Skeletal muscle tissue (tissue), 4 donors: ENCODE data around the gene TP53I13. TPM values are rescaled to one million over a fixed set of nuclear protein-coding genes. Genes with fewer than 3 reads are reported as not detected.

ENCODE experiments used
- H3K27ac ChIP-seq: one replicate; pipeline ENCODE4 v1.7.0; 2013; ENCODE audit warnings: mild to moderate bottlenecking, low read depth, low read length, inconsistent platforms
- H3K27me3 ChIP-seq, 3 donors: one replicate each; pipeline ENCODE4 v1.7.0; 2013; ENCODE audit warnings: low read length in 3 of 3; ENCODE audit not compliant: control insufficient read depth in 3 of 3, insufficient read depth in 3 of 3
- H3K36me3 ChIP-seq, 3 donors: one replicate each; pipeline ENCODE4 v1.7.0; 2013; ENCODE audit warnings: low read length in 3 of 3; ENCODE audit not compliant: control insufficient read depth in 3 of 3, insufficient read depth in 3 of 3
- H3K4me1 ChIP-seq, 3 donors: one replicate each; pipeline ENCODE4 v1.7.0; 2013; ENCODE audit warnings: low read length in 3 of 3, mild to moderate bottlenecking in 3 of 3; ENCODE audit not compliant: control insufficient read depth in 3 of 3, insufficient read depth in 3 of 3
- H3K4me3 ChIP-seq, 3 donors: one replicate each; pipeline ENCODE4 v1.7.0; 2013; ENCODE audit warnings: low read length in 3 of 3
- H3K9ac ChIP-seq, 3 donors: one replicate each; pipeline ENCODE4 v1.7.0; 2013; ENCODE audit warnings: low read length in 3 of 3, mild to moderate bottlenecking in 3 of 3, moderate library complexity in 2 of 3, low read depth in 1 of 3
- H3K9me3 ChIP-seq, 3 donors: one replicate each; pipeline ENCODE4 v1.7.0; 2013; ENCODE audit warnings: low read length in 3 of 3; ENCODE audit not compliant: control insufficient read depth in 3 of 3
- total RNA-seq: library from RNA; depleted of rRNA; stranded (reverse); fragments of >200 nt; gene quantifications from one replicate; pipeline ENCODE4 v1.2.3, GENCODE V29; 2014
- donor health status: Osteomylitis.

Gene TP53I13
- total RNA-seq, 1 donor from 2014 or later: 26.1 TPM

- H3K27ac ChIP-seq: peak overlapping the region; percentile 77
- H3K36me3 ChIP-seq: peaks cover 0 to 5% (median 0%) of the 10 kb centered on the region in 3 donors
- no peaks in the 10 kb centered on the region for H3K27me3 ChIP-seq
- peaks cover 80 to 89% (median 86%) of the 10 kb centered on the region in 3 donors for H3K4me1 ChIP-seq
- H3K9me3 ChIP-seq: no peaks in the 10 kb centered on the region
- peak overlapping the region; percentile 51 to 88 (median 87) for H3K4me3 ChIP-seq
- peak overlapping the region in 2 of 3 donors; percentile 79 to 88 for H3K9ac ChIP-seq
Measured at GRCh38 chr17:29587591-29587990, 19.1 kb downstream of the TP53I13 start.

- H3K36me3 ChIP-seq: peaks cover 0 to under 1% (median 0%) of the 10 kb centered on the region in 3 donors
- peak overlapping the region; percentile 81 to 88 (median 87) for H3K4me3 ChIP-seq
- H3K9me3 ChIP-seq: no peaks in the 10 kb centered on the region
- H3K9ac ChIP-seq: peak overlapping the region; percentile 79 to 91 (median 88)
- H3K27me3 ChIP-seq: no peaks in the 10 kb centered on the region
- H3K27ac ChIP-seq: peak overlapping the region; percentile 77
- H3K4me1 ChIP-seq: peaks cover 78 to 87% (median 85%) of the 10 kb centered on the region in 3 donors
Measured at GRCh38 chr17:29588017-29588561, 19.6 kb downstream of the TP53I13 start.

- Histone ChIP-seq H3K36me3 (no peaks in the 10 kb centered on the region), H3K4me1 (peaks cover 72 to 83% (median 79%) of the 10 kb centered on the region in 3 donors), H3K27me3 (no peaks in the 10 kb centered on the region), H3K9me3 (no peaks in the 10 kb centered on the region), H3K27ac (peak overlapping the region; percentile 77), H3K9ac (peak overlapping the region; percentile 79 to 91 (median 88)), H3K4me3 (peak overlapping the region; percentile 81 to 88 (median 87))
Measured at GRCh38 chr17:29588562-29589411, 20.3 kb downstream of the TP53I13 start.

GRCh38 chr17:29589524-29590410 is 21.3 kb downstream of the TP53I13 start, which contains the start of gene GIT1:
GIT1 (minus strand) TSS chr17:29589648; CDS start chr17:29589378, 270 bp downstream.
- Histone ChIP-seq H3K36me3 (no peaks in the 10 kb centered on the region), H3K27me3 (no peaks in the 10 kb centered on the region), H3K9me3 (no peaks in the 10 kb centered on the region), H3K27ac (peak within 1 kb of the TSS; percentile 77), H3K9ac (peak within 1 kb of the TSS; percentile 79 to 91 (median 90)), H3K4me1 (peaks cover 71 to 83% (median 76%) of the 10 kb centered on the region in 3 donors), H3K4me3 (peak within 1 kb of the TSS; percentile 81 to 88 (median 88))

GRCh38 chr17:29590411-29591145 is 22.1 kb downstream of the TP53I13 start:
- Histone ChIP-seq H3K9ac (peak overlapping the region; percentile 73 to 90 (median 83)), H3K36me3 (no peaks in the 10 kb centered on the region), H3K27me3 (no peaks in the 10 kb centered on the region), H3K27ac (peak overlapping the region; percentile 77), H3K4me3 (peak overlapping the region; percentile 76 to 88 (median 81)), H3K9me3 (no peaks in the 10 kb centered on the region), H3K4me1 (peaks cover 71 to 81% (median 72%) of the 10 kb centered on the region in 3 donors)

GRCh38 chr17:29591146-29591736 is 22.7 kb downstream of the TP53I13 start:
- Histone ChIP-seq H3K27ac (peak overlapping the region; percentile 77), H3K9ac (peak overlapping the region in 2 of 3 donors; percentile 69 to 90), H3K4me1 (peaks cover 71 to 80% (median 74%) of the 10 kb centered on the region in 3 donors), H3K4me3 (peak overlapping the region; percentile 69 to 88 (median 81)), H3K36me3 (no peaks in the 10 kb centered on the region), H3K9me3 (no peaks in the 10 kb centered on the region), H3K27me3 (no peaks in the 10 kb centered on the region)

GRCh38 chr17:29591737-29592608 is 23.5 kb downstream of the TP53I13 start:
- H3K36me3 ChIP-seq: no peaks in the 10 kb centered on the region
- H3K4me1 ChIP-seq: peaks cover 66 to 78% (median 72%) of the 10 kb centered on the region in 3 donors
- peak overlapping the region; percentile 77 for H3K27ac ChIP-seq
- H3K27me3 ChIP-seq: no peaks in the 10 kb centered on the region
- peak overlapping the region; percentile 49 to 90 (median 69) for H3K9ac ChIP-seq
- H3K9me3 ChIP-seq: no peaks in the 10 kb centered on the region
- H3K4me3 ChIP-seq: peak overlapping the region; percentile 69 to 88 (median 81)

GRCh38 chr17:29592850-29593551 is 24.5 kb downstream of the TP53I13 start, which contains the start of gene ANKRD13B:
ANKRD13B (plus strand) TSS chr17:29593132; CDS start chr17:29593622, 490 bp downstream.
- Histone ChIP-seq H3K27me3 (no peaks in the 10 kb centered on the region), H3K9ac (peak within 1 kb of the TSS; percentile 49 to 90 (median 52)), H3K9me3 (no peaks in the 10 kb centered on the region), H3K27ac (peak within 1 kb of the TSS; percentile 77), H3K4me3 (peak within 1 kb of the TSS; percentile 69 to 88 (median 81)), H3K36me3 (no peaks in the 10 kb centered on the region), H3K4me1 (peaks cover 59 to 71% (median 69%) of the 10 kb centered on the region in 3 donors)
